ENCODE results near the gene TMEM164. TPM values are rescaled to one million over a fixed set of nuclear protein-coding genes. Genes with fewer than 3 reads are reported as not detected.

TMEM164 gene
- total RNA-seq, 4 donors from 2014 or later: 29.3 to 64.7 (median 44.6) TPM

- TF ChIP-seq CTCF (IDR thresholded peaks at IDR 0.05; ENCODE audit: low read depth): no peak
These were observed 219.8 kb downstream of the TMEM164 start for GRCh38 chrX:110222497-110223257.

- no peak for TF ChIP-seq CTCF (IDR thresholded peaks at IDR 0.05; ENCODE audit: low read depth)
These were observed 222.2 kb downstream of the TMEM164 start for GRCh38 chrX:110224926-110225617.

- TF ChIP-seq CTCF (IDR thresholded peaks at IDR 0.05; ENCODE audit: low read depth): no peak
These were observed 224.0 kb downstream of the TMEM164 start for GRCh38 chrX:110226931-110227330.

Small RNA genes lying within 50 kb of the gene (small RNA-seq; reads per million reads assigned to genes)
- gene MIR3978 (not detected), gene MIR652 (62.7 reads per million, percentile 97 among the genes with 10 or more reads in this experiment), gene SNORD96B (1.7 reads per million, percentile 28 among the genes with 10 or more reads in this experiment)

Measured in subcutaneous adipose tissue (tissue), 4 donors.